Common myeloid progenitor, CD34-positive (primary cell): Measurements from ENCODE around the gene ACACB.

Experiments used
- CTCF ChIA-PET: fragments of 350-600 bp; sonication (Branson Sonifier 250); formaldehyde crosslinking; loops from one replicate; lab custom pipeline; 2021; ENCODE audit warnings: antibody characterized with exemption; lab: Charles Lee
- POLR2A ChIA-PET: fragments of 350-600 bp; sonication (Branson Sonifier 250); formaldehyde crosslinking; loops from one replicate; lab custom pipeline; 2021; ENCODE audit warnings: antibody characterized with exemption; lab: Charles Lee
- DNase-seq, 3 donors: peaks; one replicate each; pipeline versions ENCODE4 v3.0.0 to v3.0.0-alpha.2; 2013
- H3K27ac ChIP-seq, 2 experiments: 1 replicate in 1 of 2; 2 replicates in 1 of 2; pipeline ENCODE4 v1.7.0; 2013; ENCODE audit warnings: inconsistent platforms in 2 of 2, low read length in 2 of 2, mild to moderate bottlenecking in 2 of 2, low read depth in 1 of 2, moderate library complexity in 1 of 2; ENCODE audit not compliant: severe bottlenecking in 2 of 2, insufficient read depth in 1 of 2, poor library complexity in 1 of 2
- H3K27me3 ChIP-seq, 5 experiments: replicated peaks in 2 of 5; 1 replicate in 3 of 5; 2 replicates in 2 of 5; pipeline versions ENCODE4 v1.6.1 to v1.7.0; 2013; ENCODE audit warnings: low read length in 4 of 5, mild to moderate bottlenecking in 2 of 5, moderate library complexity in 2 of 5, inconsistent platforms in 1 of 5; ENCODE audit not compliant: insufficient read depth in 5 of 5, control insufficient read depth in 4 of 5
- H3K36me3 ChIP-seq, 4 experiments: 1 replicate in 2 of 4; 2 replicates in 2 of 4; pipeline versions ENCODE4 v1.6.1 to v1.7.0; 2013; ENCODE audit warnings: low read length in 3 of 4, control low read depth in 1 of 4, mild to moderate bottlenecking in 1 of 4; ENCODE audit not compliant: control insufficient read depth in 4 of 4, insufficient read depth in 4 of 4
- H3K4me1 ChIP-seq, 4 experiments: 1 replicate in 3 of 4; 2 replicates in 1 of 4; pipeline versions ENCODE4 v1.6.1 to v1.7.1; 2013; ENCODE audit warnings: low read length in 3 of 4, mild to moderate bottlenecking in 3 of 4, control low read depth in 1 of 4, inconsistent platforms in 1 of 4, moderate library complexity in 1 of 4; ENCODE audit not compliant: control insufficient read depth in 4 of 4, insufficient read depth in 4 of 4; ENCODE audit errors: control extremely low read depth in 1 of 4
- H3K4me3 ChIP-seq, 7 experiments: 1 replicate in 4 of 7; 2 replicates in 3 of 7; pipeline versions ENCODE4 v1.5.1 to v1.7.0; 2013; ENCODE audit warnings: mild to moderate bottlenecking in 7 of 7, low read length in 6 of 7, moderate library complexity in 6 of 7, inconsistent platforms in 2 of 7, low read depth in 2 of 7, control low read depth in 1 of 7; ENCODE audit not compliant: insufficient read depth in 4 of 7, control insufficient read depth in 1 of 7; ENCODE audit errors: extremely low read depth in 1 of 7
- H3K9me3 ChIP-seq, 5 experiments: 1 replicate in 4 of 5; 2 replicates in 1 of 5; pipeline versions ENCODE4 v1.6.1 to v1.7.1; 2013; ENCODE audit warnings: low read length in 4 of 5, mild to moderate bottlenecking in 2 of 5, inconsistent platforms in 1 of 5, low read depth in 1 of 5, moderate library complexity in 1 of 5; ENCODE audit not compliant: control insufficient read depth in 4 of 5, insufficient read depth in 2 of 5; ENCODE audit errors: control extremely low read depth in 1 of 5
- WGBS: methylation state at CpG from one replicate; pipeline ENCODE4 v1.1.5; 2013; ENCODE audit not compliant: insufficient coverage; 5-methylcytosine and 5-hydroxymethylcytosine counted together

Gene ACACB

DNA sequence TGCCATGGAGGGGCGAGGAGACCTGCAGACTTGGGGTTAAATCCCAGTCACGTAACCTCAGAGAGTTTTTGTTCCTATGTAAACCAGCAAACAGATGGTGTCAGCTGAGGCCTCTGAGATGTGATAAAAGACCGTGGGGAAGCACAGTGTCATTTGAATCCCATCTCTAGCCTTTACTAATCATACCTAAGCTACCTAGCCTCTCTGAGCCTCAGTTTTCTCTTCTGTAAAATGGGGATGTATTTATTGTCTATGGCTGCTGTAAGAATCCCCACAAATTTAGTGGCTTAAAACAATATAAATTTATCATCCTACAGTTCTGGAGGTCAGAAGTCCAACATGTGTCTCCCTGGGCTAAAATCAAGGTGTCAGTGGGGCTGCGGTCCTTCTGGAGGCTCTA is 158.8 kb downstream of the ACACB start:
- POLR2A ChIA-PET = no interaction called here
- CTCF ChIA-PET = no interaction called here
- Histone ChIP-seq H3K4me1 (peaks cover 0 to 11% (median 6%) of the 10 kb centered on the region in 4 experiments), H3K36me3 (no peaks in the 10 kb centered on the region), H3K27ac (no peak overlapping the region), H3K4me3 (no peak overlapping the region), H3K27me3 (peaks cover 0 to 2% (median 0%) of the 10 kb centered on the region in 5 experiments), H3K9me3 (no peaks in the 10 kb centered on the region)
- 100% methylated on average over 3 of the region's 4 CpGs for WGBS
- DNase-seq = no peak

DNA sequence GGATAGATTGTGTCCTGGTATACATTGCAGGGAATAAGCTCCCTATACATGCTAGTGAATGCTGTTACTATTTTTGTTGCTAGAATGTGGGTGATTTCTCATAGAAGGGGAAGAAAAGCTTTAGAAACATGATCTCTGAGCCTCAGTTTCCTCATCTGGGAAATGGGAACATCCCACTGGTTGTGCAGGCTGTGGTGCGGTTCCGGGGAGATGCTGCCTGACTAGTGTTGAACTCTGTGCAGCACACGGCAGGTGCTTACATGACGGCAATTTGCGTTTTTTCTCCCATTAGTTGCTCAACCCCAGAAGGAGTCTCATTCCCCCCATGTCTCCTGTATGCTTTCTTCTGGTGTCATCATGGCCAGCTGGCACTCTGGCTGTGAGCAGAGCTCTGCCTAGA is 159.8 kb downstream of the ACACB start:
- Histone ChIP-seq H3K27me3 (peaks cover 0 to 2% (median 0%) of the 10 kb centered on the region in 5 experiments), H3K4me3 (no peak overlapping the region), H3K27ac (no peak overlapping the region), H3K4me1 (peaks cover 0 to 11% (median 6%) of the 10 kb centered on the region in 4 experiments), H3K9me3 (no peaks in the 10 kb centered on the region), H3K36me3 (no peaks in the 10 kb centered on the region)
- DNase-seq = no peak
- CTCF ChIA-PET = interaction anchor here (1.5 kb wide), 1 partner anchor 114 kb away, joined by 3 read pairs; no protein-coding TSS in a partner anchor
- POLR2A ChIA-PET = no interaction called here
- WGBS = 96% methylated on average over 5 of the region's 5 CpGs

DNA sequence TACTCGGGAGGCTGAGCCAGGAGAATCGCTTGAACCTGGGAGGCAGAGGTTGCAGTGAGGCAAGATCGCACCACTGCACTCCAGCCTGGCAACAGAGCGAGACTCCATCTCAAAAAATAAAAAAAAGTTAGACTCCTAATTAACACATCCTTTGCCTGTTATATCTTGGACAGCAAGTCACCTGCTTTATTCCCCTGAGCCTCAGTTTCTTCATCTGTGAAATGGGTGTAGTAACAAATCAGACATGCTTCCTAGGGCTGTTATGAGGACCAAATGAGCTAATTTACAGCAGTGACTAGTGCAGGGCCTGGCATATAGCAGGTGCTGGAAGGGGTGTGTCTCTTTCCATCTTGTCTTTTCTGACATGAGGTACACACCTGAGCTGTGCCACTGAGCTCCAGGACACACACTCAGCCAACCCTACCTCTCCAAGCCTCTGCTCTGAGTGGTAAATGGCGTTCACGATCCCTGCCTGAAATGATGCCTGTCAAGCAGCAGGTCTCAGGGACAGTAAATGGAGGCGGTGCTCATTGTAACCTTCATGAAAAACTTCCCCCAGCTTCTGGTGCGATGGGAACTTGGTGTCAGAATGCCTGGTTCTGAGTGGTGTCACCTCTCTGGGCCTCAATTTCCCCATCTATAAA is 161.0 kb downstream of the ACACB start:
- ChIA-PET CTCF (interaction anchor here (0.8 to 2.2 kb wide), 4 partner anchors 9 to 106 kb away, joined by 3 to 7 read pairs (median 4); partner anchors contain the start of gene FOXN4), POLR2A (no interaction called here)
- no peak overlapping the region for H3K27ac ChIP-seq
- DNase-seq = no peak
- 92% methylated on average over 7 of the region's 8 CpGs for WGBS
- peaks cover 0 to 11% (median 6%) of the 10 kb centered on the region in 4 experiments for H3K4me1 ChIP-seq
- no peaks in the 10 kb centered on the region for H3K9me3 ChIP-seq
- H3K27me3 ChIP-seq = peaks cover 0 to 2% (median 0%) of the 10 kb centered on the region in 5 experiments
- H3K36me3 ChIP-seq = no peaks in the 10 kb centered on the region
- H3K4me3 ChIP-seq = no peak overlapping the region

DNA sequence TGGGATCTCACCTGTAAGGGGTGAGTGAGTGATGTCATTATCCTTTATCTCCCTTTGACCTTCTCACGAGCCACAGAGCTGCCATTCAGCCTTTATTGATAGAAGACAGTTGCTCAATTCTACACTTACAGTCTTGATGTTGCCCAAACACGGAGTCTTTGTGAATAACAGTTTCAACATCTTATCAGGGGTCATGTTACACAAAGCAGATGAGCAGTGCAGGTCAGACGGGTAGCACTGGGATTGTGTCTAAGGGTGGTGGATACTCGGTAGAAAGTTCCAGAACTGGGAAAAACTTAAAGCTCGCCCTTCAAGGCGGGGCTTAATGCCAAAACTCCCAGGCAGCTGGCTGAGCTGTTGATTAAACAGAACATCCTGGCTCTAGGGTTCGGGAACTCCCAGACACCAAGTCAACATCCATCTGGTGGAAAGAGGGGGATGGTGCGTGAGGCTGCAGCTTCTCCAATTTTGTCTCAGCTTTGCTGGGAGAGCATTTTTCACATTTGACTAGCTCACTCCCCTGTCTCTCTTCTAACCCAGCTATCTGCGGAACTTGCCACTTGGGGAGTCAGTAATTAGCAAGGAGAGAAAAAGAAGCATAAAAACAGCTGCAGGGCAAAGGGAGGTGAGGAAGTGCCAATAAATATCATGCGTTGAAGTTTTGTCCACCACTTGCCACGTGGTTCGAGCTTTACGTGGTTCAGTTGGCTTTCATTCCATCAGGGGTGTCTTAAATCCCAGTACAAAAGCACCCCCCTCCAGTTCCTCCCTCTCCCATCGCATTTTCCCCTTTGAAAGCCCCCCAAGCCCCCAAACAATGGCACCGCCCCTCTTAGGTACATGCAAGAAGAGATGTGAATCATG is 161.7 kb downstream of the ACACB start:
- Histone ChIP-seq H3K27me3 (peaks cover 0 to 1% (median 0%) of the 10 kb centered on the region in 5 experiments), H3K27ac (no peak overlapping the region), H3K4me1 (peaks cover 0 to 11% (median 6%) of the 10 kb centered on the region in 4 experiments), H3K4me3 (no peak overlapping the region), H3K36me3 (no peaks in the 10 kb centered on the region), H3K9me3 (no peaks in the 10 kb centered on the region)
- no peak for DNase-seq
- CTCF ChIA-PET = interaction anchor here (1.3 to 2.2 kb wide), 3 partner anchors 10 to 31 kb away, joined by 3 to 7 read pairs (median 4); partner anchors contain the start of gene FOXN4
- POLR2A ChIA-PET = no interaction called here
- WGBS = 70% methylated on average over 9 of the region's 15 CpGs

DNA sequence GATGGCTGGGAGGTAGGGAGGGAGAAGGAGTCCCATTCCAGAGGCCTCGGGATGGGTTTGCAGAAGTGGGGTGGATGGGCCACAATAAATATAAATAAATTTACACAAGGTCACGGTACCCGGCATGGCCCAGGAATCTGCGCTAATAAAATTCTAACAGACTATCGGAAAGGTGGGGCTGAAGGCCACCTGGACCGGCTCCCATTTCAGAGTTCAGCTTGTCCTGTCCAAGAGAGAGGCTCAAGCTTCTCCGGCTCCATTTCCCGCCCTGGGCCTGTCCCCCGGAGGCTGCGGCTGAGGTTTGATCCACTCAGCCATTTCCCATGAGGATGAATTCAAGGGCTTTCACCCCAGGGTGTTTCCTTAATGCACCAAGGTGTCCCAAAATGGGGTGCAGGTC is 162.5 kb downstream of the ACACB start:
- no peak for DNase-seq
- no peaks in the 10 kb centered on the region for H3K36me3 ChIP-seq
- H3K27me3 ChIP-seq = no peaks in the 10 kb centered on the region
- no peaks in the 10 kb centered on the region for H3K9me3 ChIP-seq
- WGBS = 96% methylated on average over 9 of the region's 10 CpGs
- ChIA-PET CTCF (interaction anchor here (2.2 kb wide), 1 partner anchor 11 kb away, joined by 7 read pairs; no protein-coding TSS in a partner anchor), POLR2A (no interaction called here)
- H3K4me1 ChIP-seq = peaks cover 0 to 11% (median 6%) of the 10 kb centered on the region in 4 experiments
- no peak overlapping the region for H3K27ac ChIP-seq
- H3K4me3 ChIP-seq = no peak overlapping the region

DNA sequence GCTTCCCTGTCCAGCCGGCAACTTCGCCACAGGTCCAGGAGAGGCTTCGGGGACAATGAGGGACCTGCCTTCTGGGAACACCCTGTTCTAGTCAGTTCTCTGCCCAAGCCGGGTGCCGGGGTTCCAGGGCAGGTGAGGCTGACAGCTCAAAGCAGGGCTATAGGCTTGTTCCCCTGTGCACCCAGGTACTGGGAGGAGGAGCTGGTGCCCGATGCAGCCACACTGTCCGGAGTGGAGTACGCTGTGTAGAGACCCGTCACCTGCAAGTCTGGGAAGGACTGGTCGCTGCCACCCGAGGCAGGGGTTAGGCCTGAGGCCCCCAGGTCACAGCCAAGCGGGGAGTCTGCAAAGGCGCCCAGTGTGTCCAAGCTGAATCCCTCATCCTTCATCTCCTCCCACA is 163.1 kb downstream of the ACACB start:
- H3K27me3 ChIP-seq = no peaks in the 10 kb centered on the region
- peaks cover 0 to 11% (median 6%) of the 10 kb centered on the region in 4 experiments for H3K4me1 ChIP-seq
- H3K27ac ChIP-seq = no peak overlapping the region
- DNase-seq = no peak
- H3K9me3 ChIP-seq = no peaks in the 10 kb centered on the region
- no peak overlapping the region for H3K4me3 ChIP-seq
- POLR2A ChIA-PET = no interaction called here
- H3K36me3 ChIP-seq = no peaks in the 10 kb centered on the region
- CTCF ChIA-PET = no interaction called here
- WGBS = 97% methylated on average over 11 of the region's 13 CpGs
